HG02943 (cell line): ENCODE results near the gene TTF2.
"Not testable (repeated sequence)": the region's sequence is repeated elsewhere in the genome, so short reads cannot be mapped to it uniquely, and the experiment has no call there.

Source experiments
- ATAC-seq: cut with Tn5 transposase; IDR thresholded peaks from one replicate; pipeline ENCODE4 v1.9.1; 2021; ENCODE audit warnings: mild to moderate bottlenecking, low read depth, moderate library complexity; ENCODE audit not compliant: unreplicated experiment

TTF2 gene

DNA sequence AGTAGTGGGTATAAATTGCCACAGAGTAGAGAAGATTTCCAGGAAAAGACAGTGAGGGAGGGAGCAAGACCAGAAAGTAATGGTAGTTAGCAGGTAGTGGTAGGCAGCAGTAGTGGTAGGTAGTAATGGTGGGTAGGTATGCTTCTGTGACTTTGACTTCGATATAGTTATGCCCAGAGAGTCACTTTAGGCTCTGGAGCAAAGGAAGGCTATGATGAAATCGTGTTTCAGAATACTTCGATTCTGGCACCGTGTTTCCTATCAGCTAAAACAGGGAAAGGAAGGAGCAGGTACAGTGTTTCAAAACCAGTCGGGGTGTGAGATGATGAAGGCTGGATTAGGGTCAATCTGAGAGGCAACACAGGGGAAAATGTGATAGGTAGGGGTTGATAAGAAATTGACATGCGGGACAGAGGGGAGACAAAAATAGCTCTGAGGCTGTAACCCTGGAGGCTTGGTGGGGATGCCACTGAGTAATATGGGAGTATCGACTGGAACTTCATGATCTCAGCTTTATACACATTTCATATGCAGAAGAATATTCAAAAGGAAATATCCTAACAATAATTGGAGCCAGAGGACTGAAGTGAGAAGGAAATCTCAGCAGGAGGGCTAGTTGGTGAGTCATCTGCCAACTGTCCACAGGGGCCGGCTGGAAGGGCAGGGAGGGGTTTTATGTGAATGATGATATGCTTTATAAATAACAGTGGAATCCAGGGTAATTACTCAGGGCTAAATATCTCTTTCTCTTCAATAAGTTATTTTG is 86.6 kb downstream of the TTF2 start:
- ATAC-seq, result no peak

GRCh38 chr1:117147341-117147831 is 87.3 kb downstream of the TTF2 start:
- no peak for ATAC-seq

DNA sequence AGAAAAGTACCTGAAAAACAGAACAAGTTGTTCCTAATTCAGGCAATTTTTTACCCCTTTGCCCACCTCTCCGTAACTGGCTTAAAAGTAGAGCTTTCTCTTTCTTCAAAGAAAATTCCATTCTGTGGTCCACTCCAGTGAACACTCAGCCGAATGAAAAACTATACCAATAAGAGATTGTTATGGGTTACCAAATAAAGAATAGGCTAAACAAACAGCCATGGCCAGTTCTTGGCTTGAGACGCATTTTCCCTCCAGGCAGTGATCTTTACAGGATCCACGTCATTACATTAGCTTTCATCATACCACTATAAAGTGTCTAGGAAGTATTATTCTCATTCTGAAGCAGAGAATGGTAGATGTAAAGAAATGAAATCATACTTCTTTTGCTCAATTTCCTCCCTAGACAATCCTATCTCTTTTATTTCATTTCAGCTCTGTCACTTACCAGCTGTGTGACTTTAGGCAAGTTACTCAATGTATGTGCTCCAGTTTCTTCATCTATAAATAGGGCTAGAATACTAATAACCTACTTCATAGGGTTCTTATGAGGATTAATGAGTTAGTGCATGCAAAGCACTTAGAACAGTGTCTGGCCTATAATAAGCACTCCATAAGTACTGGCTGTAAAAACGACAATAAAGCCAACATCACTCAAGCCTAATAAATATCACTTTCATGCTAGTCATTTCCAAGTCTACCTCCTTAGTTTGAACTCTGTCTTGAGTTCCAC is 87.9 kb downstream of the TTF2 start:
- ATAC-seq, result no peak

- ATAC-seq, result no peak
These were observed 90.2 kb downstream of the TTF2 start for GRCh38 chr1:117150316-117150715.

- not testable (repeated sequence) for ATAC-seq
These were observed 91.2 kb downstream of the TTF2 start for GRCh38 chr1:117151305-117151704.
